ENCODE data around the gene SOBP. TPM values are rescaled to one million over a fixed set of nuclear protein-coding genes. Genes with fewer than 3 reads are reported as not detected.

SOBP gene
- polyA plus RNA-seq, 3 donors from 2014 or later = not detected

DNA sequence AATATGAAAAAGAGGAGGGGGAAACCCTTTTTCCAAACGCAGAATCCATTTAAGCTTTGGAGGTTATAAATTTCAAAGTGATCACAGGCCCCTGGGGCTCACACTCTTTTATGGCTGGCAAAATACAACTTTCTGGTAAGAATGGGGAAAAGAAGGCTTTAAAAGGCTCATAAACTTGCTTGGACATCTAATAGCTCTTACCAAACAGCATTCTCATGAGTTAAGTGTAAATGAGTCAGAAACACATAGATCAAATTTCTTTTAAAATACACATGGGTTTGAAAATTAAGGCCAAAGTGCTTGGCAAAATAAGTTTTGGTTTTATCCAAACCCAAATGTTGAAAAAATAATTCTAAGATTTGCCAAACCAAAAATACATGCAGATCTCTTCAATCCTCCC is 154.6 kb downstream of the SOBP start:
- H3K4me3 Mint-ChIP-seq = no peak overlapping the region
- no peak for DNase-seq
- H3K4me1 Mint-ChIP-seq = no peaks in the 10 kb centered on the region
- no peaks in the 10 kb centered on the region for H3K36me3 Mint-ChIP-seq
- H3K27ac Mint-ChIP-seq = no peak overlapping the region
- H3K27me3 Mint-ChIP-seq (ENCODE audit: low read depth in 3 of 3) = peaks cover 0 to 22% (median 9%) of the 10 kb centered on the region in 3 donors
- H3K9me3 Mint-ChIP-seq = no peaks in the 10 kb centered on the region

DNA sequence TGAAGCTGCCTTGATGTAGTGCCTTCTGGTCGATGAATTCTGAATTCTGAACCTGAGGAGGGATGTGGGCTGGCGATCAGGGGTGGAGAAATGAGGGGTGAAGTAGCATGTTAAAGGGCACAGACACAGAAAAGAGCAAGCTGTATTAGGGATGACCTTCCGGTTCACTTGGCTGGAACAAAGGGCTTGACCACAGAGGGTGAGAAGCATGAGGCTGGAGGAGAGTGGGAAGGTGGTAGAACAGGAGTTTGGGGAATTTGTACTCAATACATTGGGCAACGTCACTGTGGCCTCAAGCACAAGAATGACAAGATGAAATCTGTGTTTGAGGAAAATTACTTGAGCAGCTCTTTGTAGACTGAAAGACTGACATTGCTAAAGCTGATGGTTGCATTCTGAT is 155.8 kb downstream of the SOBP start:
- Mint-ChIP-seq H3K27ac (no peak overlapping the region), H3K4me1 (no peaks in the 10 kb centered on the region), H3K27me3 (ENCODE audit: low read depth in 3 of 3) (peaks cover 0 to 22% (median 2%) of the 10 kb centered on the region in 3 donors), H3K9me3 (no peaks in the 10 kb centered on the region), H3K36me3 (no peaks in the 10 kb centered on the region), H3K4me3 (no peak overlapping the region)
- DNase-seq = no peak

DNA sequence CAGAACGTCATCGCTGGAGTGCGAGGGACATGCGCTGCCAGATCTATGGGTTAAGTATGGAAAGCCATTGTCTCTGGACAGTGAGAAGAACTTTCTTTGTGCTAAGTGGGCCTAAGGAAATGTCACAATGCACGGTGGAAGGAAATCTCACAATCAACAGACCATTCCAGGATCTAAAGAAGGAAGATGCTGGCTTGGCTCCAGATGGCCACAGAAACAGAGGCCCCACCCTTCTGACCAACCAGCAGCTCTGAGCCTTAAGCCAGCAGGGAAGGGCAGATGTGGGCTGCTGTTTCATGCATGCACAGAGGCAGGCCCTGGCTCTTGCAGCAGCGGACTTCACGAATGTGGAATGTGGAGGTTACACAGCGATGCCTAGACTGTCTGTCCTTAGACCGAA is 156.3 kb downstream of the SOBP start:
- no peaks in the 10 kb centered on the region for H3K4me1 Mint-ChIP-seq
- H3K4me3 Mint-ChIP-seq = no peak overlapping the region
- no peak overlapping the region for H3K27ac Mint-ChIP-seq
- no peaks in the 10 kb centered on the region for H3K36me3 Mint-ChIP-seq
- peaks cover 0 to 21% (median 2%) of the 10 kb centered on the region in 3 donors for H3K27me3 Mint-ChIP-seq (ENCODE audit: low read depth in 3 of 3)
- no peaks in the 10 kb centered on the region for H3K9me3 Mint-ChIP-seq
- DNase-seq = no peak

GRCh38 chr6:107646776-107647438 is 157.0 kb downstream of the SOBP start:
- no peaks in the 10 kb centered on the region for H3K4me1 Mint-ChIP-seq
- no peak for DNase-seq
- H3K36me3 Mint-ChIP-seq = no peaks in the 10 kb centered on the region
- H3K27ac Mint-ChIP-seq = no peak overlapping the region
- H3K4me3 Mint-ChIP-seq = no peak overlapping the region
- peaks cover 0 to 13% (median 2%) of the 10 kb centered on the region in 3 donors for H3K27me3 Mint-ChIP-seq (ENCODE audit: low read depth in 3 of 3)
- H3K9me3 Mint-ChIP-seq = no peaks in the 10 kb centered on the region

DNA sequence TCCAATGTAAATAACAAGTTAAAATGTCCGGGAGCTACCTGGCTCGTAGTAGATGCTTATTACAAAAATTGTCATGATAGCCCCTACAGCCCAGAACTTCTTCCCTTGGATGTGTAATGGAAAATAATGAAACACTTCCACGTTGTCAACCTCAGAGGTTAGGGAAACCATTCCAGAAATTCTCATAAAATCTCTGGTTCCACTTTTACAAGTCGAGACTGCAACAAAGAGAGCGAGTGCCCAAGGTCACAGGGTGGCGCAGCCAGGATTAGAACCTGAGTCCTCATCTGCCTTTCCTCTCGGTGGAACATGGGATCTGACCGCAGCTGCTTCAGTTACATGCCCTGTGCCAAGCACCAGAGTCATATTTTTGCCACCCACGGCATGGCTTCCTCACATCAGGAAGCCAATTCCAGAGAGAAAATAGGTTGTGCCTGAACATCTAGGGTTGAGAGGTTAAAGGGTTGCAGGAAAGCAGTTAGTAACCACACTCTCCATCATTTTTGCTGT is 157.6 kb downstream of the SOBP start:
- no peaks in the 10 kb centered on the region for H3K36me3 Mint-ChIP-seq

DNA sequence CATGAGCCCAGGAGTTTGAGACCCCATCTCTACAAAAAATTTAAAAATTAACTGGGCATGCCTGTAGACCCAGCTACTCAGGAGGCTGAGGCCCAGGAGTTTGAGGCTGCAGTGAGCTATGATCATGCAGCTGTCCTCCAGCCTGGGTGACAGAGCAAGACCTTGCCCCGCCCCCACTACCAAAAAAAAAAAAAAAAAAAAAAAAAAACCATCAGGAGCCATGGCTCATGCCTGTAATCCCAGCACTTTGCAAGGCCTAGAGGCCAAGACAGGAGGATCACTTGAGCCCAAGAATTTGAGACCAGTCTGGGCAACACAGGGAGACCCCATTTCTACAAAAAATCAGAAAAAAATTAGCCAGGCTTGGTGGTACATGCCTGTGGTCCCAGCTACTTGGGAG is 159.1 kb downstream of the SOBP start:
- DNase-seq = no peak
- H3K27ac Mint-ChIP-seq = no peak overlapping the region
- H3K4me1 Mint-ChIP-seq = no peaks in the 10 kb centered on the region
- H3K4me3 Mint-ChIP-seq = no peak overlapping the region
- peaks cover 2 to 10% (median 3%) of the 10 kb centered on the region in 3 donors for H3K27me3 Mint-ChIP-seq (ENCODE audit: low read depth in 3 of 3)
- H3K36me3 Mint-ChIP-seq = no peaks in the 10 kb centered on the region
- H3K9me3 Mint-ChIP-seq = no peaks in the 10 kb centered on the region

More for the DNA sequence above, 157.6 kb downstream of the SOBP start:
- no peak for DNase-seq
- peaks cover 2 to 10% (median 3%) of the 10 kb centered on the region in 3 donors for H3K27me3 Mint-ChIP-seq (ENCODE audit: low read depth in 3 of 3)
- H3K9me3 Mint-ChIP-seq = no peaks in the 10 kb centered on the region
- H3K4me1 Mint-ChIP-seq = no peaks in the 10 kb centered on the region
- no peak overlapping the region for H3K27ac Mint-ChIP-seq
- H3K4me3 Mint-ChIP-seq = no peak overlapping the region

DNA sequence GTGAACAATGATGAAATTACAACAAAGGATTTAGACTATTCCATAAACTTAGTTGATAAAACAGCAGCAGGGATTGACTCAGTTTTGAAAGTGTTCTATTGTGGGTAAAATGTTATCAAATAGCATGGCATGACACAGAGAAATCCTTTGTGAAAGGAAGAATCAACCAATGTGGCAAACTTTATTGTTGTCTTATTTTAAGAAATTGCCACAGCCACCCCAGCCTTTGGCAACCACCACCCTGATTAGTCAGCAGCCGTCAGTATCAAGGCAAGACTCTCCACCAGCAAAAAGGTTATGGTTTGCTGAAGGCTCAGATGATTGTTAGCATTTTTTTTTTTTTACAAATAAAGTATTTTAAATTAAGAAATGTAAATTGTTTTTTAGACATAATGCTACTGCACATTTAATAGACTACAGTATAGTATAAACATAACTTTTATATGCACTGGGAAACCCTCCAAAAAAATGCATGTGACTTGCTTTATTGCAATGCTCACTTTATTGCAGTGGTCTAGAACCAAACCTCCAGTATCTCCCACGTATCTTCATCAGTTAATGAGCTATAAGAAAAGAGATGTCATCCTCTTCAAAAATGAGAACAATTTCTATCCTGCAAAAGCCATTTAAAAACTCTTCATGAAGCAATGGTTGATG is 162.7 kb downstream of the SOBP start:
- DNase-seq = no peak
- no peaks in the 10 kb centered on the region for H3K9me3 Mint-ChIP-seq

GRCh38 chr6:107653183-107653580 is 163.3 kb downstream of the SOBP start:
- H3K4me1 Mint-ChIP-seq = peaks cover 15 to 19% of the 10 kb centered on the region in 2 donors
- no peaks in the 10 kb centered on the region for H3K9me3 Mint-ChIP-seq
- DNase-seq = no peak
- H3K27me3 Mint-ChIP-seq (ENCODE audit: low read depth in 3 of 3) = peaks cover 0 to 11% (median 3%) of the 10 kb centered on the region in 3 donors
- no peak overlapping the region for H3K4me3 Mint-ChIP-seq
- H3K27ac Mint-ChIP-seq = no peak overlapping the region
- H3K36me3 Mint-ChIP-seq = no peaks in the 10 kb centered on the region

More for the DNA sequence above, 162.7 kb downstream of the SOBP start:
- Mint-ChIP-seq H3K4me1 (peaks cover 10 to 14% of the 10 kb centered on the region in 2 donors), H3K27ac (no peak overlapping the region), H3K27me3 (ENCODE audit: low read depth in 3 of 3) (peaks cover under 1 to 9% (median 3%) of the 10 kb centered on the region in 3 donors), H3K36me3 (no peaks in the 10 kb centered on the region), H3K4me3 (no peak overlapping the region)

- Mint-ChIP-seq H3K27ac (no peak overlapping the region), H3K9me3 (no peaks in the 10 kb centered on the region), H3K27me3 (ENCODE audit: low read depth in 3 of 3) (peaks cover 0 to 11% (median 3%) of the 10 kb centered on the region in 3 donors), H3K36me3 (no peaks in the 10 kb centered on the region), H3K4me3 (no peak overlapping the region), H3K4me1 (peaks cover 18 to 26% of the 10 kb centered on the region in 2 donors)
- no peak for DNase-seq
These were observed 164.0 kb downstream of the SOBP start for GRCh38 chr6:107653861-107654394.

DNA sequence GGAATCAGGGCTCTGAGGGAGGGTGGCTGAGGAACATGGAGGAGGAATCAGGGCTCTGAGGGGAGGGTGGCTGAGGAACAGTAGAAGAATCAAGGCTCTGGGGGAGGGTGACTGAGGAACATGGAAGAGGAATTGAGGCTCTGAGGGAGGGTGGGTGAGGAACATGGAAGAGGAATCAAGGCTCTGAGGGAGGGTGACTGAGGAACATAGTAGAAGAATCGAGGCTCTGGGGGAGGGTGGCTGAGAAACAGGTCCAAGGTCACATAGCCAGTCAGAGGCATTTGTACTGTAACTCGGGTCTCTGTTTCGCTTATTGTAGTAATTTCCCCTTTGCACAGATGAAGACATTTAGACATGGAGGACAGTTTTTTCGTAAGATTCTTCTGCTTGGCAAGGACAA is 164.8 kb downstream of the SOBP start:
- Mint-ChIP-seq H3K9me3 (no peaks in the 10 kb centered on the region), H3K27ac (no peak overlapping the region), H3K36me3 (no peaks in the 10 kb centered on the region), H3K4me3 (no peak overlapping the region), H3K27me3 (ENCODE audit: low read depth in 3 of 3) (peaks cover 0 to 11% (median 3%) of the 10 kb centered on the region in 3 donors), H3K4me1 (peaks cover 18 to 26% of the 10 kb centered on the region in 2 donors)
- no peak for DNase-seq

DNA sequence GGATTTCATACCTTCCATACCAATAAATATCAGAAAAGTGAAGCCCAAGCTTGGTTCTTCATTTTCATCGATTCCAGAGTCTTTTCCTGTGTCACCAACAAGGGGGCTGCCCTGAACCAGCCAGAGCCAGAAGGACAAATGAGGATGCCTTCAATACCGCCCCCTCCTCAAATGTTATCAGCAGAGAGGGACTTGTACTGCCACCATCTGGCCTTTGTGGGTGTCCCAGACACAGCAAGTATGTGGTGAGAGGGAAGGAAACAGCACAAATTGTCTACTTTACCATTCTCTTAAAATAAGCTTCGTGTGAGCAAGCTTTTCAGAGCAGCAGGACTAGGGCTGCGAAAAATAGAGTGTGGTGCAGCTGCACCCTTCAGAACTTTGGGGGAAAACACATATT is 165.3 kb downstream of the SOBP start:
- no peaks in the 10 kb centered on the region for H3K36me3 Mint-ChIP-seq
- H3K27ac Mint-ChIP-seq = no peak overlapping the region
- DNase-seq = no peak
- H3K9me3 Mint-ChIP-seq = no peaks in the 10 kb centered on the region
- peaks cover 18 to 26% of the 10 kb centered on the region in 2 donors for H3K4me1 Mint-ChIP-seq
- H3K4me3 Mint-ChIP-seq = no peak overlapping the region
- H3K27me3 Mint-ChIP-seq (ENCODE audit: low read depth in 3 of 3) = peaks cover 0 to 11% (median 3%) of the 10 kb centered on the region in 3 donors

DNA sequence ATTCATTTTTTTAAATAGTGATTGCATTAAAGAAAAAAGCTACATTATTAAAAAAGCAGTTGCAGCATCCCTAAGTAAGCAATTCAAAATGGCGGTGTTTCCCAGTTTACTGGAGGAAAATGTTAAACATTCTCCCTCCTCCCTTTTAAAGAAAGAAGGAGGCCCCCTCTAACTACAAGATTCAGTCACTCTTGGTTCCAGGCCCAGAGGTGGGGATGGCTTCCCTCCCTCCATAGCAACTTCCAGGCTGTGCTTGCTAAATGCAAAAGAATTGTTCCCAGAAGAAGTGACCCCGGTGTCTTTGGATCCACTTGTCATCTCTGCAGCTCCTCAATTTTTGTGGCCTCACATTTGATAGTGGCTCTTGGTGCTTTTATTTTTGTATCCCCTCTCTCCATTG is 165.9 kb downstream of the SOBP start:
- Mint-ChIP-seq H3K27me3 (ENCODE audit: low read depth in 3 of 3) (peaks cover 0 to 11% (median 7%) of the 10 kb centered on the region in 3 donors), H3K27ac (no peak overlapping the region), H3K4me3 (no peak overlapping the region), H3K4me1 (peaks cover 18 to 26% of the 10 kb centered on the region in 2 donors), H3K36me3 (no peaks in the 10 kb centered on the region), H3K9me3 (no peaks in the 10 kb centered on the region)
- no peak for DNase-seq

GRCh38 chr6:107656401-107656800 is 166.5 kb downstream of the SOBP start:
- H3K4me1 Mint-ChIP-seq = peaks cover 18 to 26% of the 10 kb centered on the region in 2 donors

DNA sequence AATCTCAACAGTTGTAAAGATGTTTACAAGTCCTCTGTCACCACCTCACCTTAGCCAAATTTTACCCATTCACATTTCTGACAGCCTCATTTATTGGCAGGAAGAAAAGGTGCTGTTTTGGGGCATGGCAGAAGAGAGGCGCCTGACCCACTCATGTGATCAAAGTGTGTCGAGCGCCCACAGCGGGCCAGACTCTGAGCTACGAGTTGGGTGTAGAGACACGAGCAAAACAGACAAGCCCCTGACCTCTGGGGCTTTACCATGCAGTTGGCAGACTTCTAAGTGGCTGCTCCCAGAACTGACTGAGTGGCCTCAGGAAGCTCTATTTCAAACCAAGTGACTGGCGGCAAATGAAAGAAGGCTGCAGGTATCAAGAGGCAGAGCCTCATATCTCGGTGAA is 167.0 kb downstream of the SOBP start:
- peaks cover 0 to 11% (median 7%) of the 10 kb centered on the region in 3 donors for H3K27me3 Mint-ChIP-seq (ENCODE audit: low read depth in 3 of 3)
- no peak for DNase-seq
- peaks cover 18 to 26% of the 10 kb centered on the region in 2 donors for H3K4me1 Mint-ChIP-seq
- peak overlapping the region in 4 of 5 donors; percentile 22 to 80 (median 38) for H3K4me3 Mint-ChIP-seq
- no peaks in the 10 kb centered on the region for H3K9me3 Mint-ChIP-seq
- H3K27ac Mint-ChIP-seq = no peak overlapping the region
- H3K36me3 Mint-ChIP-seq = no peaks in the 10 kb centered on the region

More at GRCh38 chr6:107656401-107656800, 166.5 kb downstream of the SOBP start:
- Mint-ChIP-seq H3K9me3 (no peaks in the 10 kb centered on the region), H3K27ac (no peak overlapping the region), H3K27me3 (ENCODE audit: low read depth in 3 of 3) (peaks cover 0 to 11% (median 7%) of the 10 kb centered on the region in 3 donors), H3K4me3 (no peak overlapping the region), H3K36me3 (no peaks in the 10 kb centered on the region)
- no peak for DNase-seq

Data from immature natural killer cell (primary cell).